CD4-positive, alpha-beta T cell treated with Interleukin-15 for 4 hours (primary cell): ENCODE data around the gene NCKAP1.

Experiments used
- DNase-seq: peaks from one replicate; pipeline ENCODE4 v3.0.0-alpha.2; 2020; ENCODE audit warnings: low spot score

The NCKAP1 gene

DNA sequence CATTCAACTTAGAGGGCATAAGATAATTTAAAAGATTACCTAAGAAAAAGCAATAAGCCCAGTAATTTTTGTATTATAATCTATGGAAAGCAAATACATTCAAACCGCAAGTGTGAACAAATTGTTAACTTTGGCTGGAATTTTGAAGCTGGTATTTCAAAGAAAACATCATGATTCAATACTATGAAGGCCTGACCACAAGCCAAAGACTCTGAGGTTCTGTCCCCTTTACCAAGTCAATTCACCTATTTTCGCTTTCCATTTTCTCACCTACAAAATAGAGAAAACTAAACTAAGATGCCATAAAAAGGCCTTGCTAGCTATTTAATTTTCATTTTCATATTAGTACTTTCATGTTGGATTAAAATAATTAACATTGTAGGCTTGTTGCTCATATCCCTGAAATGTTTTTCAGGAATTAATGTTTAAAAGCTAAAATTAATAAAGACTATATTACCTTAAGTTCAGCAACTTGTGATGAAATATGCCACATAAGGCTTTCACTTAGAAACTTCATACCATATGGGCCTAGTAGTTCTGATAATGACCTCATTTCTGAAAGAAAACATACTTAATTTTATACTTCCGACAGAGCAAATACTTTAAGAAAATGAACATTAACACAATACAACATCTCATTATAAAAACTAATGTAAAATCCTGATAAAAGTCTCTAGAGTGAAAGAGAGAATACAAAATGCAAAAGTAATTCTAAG is 86.2 kb downstream of the NCKAP1 start:
- no peak for DNase-seq

DNA sequence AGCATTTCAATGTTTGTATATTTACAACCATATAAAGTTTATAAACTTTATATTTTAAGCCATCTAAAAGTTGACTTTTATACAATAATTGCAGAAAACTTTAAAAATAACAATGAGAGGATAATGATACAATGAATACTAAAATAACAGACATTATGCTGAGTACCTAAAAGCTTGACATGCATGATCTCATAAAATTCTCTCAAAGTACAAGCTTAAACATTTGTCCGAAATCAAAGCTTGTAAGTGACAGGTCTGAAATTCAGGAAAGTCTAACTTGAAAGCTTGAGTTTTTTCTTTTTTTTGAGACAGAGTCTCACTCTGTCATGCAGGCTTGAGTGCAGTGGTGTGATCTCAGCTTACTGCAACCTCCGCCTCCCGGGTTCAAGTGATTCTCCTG is 87.7 kb downstream of the NCKAP1 start:
- DNase-seq: no peak

DNA sequence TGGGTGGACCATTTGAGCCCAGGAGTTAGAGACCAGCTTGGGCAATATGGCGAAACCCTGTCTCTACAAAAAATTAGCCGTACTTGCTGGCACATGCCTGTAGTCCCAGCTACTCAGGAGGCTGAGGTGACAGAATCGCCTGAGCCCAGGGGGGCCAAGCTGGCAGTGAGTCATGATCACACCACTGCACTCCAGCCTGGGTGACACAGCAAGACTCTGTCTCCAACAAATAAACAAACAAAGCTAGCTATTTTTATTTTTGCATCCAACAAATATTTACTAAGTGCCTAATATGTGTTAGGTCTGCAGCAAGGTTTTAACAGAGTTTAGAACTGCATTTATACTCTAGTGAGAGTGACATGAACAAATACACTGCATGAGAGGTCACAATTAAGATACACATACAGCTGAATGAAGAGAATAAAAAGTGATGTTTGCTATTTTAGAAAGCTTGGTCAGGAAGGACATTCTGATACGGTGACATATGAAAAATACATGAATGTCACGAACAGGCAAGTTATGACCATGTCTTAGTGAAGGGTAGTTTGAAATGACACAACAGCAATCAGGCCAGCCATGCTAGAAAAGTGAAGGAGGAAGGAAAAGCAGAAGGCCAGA is 88.6 kb downstream of the NCKAP1 start:
- DNase-seq: no peak

DNA sequence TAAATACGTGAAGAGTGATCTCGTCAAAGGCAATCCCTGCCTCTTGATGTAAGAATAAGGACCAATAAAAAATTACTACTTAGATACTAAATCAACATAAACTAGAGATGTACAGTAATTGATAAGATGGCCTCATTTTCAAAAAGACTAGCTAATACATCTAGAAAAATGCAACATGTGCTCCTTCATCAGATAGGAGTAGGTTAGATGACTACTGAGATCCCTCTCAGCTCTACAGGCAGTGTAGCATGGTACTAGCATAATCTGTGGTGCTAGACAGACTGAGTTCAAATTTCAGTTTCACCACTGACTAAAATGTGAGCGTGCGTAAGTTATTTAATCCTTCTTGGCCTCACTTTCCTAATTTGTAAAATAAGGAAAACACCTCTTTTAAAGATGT is 89.2 kb downstream of the NCKAP1 start:
- no peak for DNase-seq

DNA sequence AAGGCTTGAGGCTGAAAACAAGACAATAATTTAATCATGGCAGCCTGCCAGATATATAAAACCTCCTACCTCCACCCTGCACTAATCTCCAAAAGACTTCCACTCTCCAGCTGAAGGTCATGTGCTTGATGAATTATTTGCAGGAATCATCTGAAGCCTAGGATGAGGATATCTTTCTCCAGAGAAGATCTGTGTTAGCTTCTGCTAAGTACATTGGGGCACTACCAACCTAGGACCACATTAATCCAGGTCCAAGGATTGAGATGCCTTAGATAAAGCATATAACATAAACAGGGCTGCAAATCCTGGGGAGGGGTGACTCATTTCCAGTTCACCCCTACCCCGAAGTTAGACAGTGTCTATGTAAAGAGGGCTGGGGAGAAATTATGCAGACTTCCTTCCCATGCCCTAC is 91.3 kb downstream of the NCKAP1 start:
- DNase-seq: no peak

DNA sequence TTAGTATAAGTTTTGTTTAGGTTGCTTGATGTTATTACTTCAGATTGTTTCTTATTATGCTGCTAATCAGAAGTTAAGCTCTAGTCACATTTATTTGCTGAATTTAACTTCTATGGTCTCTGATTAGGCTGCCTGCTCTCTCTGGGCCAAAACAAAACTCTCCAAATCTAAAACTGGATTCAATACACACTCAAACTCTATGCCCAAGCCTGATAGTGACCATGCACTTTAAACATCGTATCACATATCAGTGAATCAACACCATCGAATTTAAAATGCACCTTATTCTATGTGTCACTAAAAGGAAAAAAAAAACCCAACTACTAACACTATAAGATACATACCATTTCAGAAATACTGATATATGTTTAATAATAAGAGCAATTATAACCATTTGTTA is 94.9 kb downstream of the NCKAP1 start:
- no peak for DNase-seq

DNA sequence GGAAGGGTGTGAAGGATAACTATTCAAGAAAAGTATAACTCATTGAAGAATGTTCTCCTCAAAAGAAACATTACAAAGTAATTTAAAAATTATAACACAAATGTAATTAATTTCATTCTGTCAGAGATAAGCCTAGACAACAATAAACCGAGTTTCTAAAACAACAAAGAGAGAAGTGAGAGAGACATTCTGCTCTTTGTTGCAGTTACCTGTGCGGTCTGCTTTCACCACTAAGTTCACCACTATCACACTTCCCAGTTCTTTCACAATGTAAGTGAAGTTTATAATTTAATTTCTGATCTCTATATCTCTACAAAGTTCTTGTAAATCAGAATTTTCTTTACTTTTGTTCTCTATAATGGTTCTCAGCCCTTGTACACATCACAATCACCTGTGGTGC is 95.5 kb downstream of the NCKAP1 start:
- no peak for DNase-seq

DNA sequence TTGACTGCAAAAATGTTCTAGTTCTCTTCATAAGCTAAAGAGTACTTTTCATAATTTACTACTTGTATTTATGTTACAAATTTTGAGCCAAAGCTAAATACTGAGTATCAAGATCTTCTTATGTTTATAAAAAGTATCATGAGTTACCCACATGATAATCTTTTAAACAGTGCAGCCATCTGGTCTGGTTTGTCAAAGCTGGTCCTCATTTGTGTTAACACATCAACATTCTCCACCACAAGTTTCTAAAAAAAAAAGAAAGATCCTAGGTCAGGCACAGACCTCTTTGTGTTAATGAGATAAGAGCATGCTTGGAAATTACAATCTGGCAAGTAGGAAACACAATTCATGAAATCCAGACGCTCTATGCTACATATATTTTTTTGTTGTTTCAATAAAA is 96.3 kb downstream of the NCKAP1 start:
- DNase-seq: no peak

DNA sequence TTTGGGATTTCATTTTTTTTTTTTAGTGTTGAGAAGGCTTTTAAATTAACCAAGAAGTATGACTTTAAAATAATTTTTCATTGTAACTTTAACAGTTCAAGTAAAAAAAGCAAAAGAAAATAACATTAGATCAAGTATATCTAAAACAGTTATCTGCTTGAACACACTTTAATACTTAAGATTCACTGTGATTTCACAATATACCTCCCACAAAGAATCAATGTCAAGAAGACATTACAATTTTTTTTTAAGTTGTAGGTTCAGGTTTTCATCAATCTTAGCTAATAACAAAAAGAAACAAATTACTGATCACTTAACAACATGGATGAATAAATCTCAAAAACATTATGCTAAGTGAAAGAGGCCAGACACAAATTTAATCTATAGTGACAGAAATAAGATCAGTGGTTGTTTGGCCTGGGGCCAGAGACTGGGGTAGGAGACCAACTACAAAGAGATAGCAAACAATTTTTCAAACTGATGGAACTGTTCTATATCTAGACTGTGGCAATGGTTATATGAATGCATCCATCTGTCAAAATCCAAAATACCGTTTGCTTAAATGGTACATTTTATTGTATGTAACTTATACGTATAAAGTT is 97.0 kb downstream of the NCKAP1 start:
- no peak for DNase-seq

DNA sequence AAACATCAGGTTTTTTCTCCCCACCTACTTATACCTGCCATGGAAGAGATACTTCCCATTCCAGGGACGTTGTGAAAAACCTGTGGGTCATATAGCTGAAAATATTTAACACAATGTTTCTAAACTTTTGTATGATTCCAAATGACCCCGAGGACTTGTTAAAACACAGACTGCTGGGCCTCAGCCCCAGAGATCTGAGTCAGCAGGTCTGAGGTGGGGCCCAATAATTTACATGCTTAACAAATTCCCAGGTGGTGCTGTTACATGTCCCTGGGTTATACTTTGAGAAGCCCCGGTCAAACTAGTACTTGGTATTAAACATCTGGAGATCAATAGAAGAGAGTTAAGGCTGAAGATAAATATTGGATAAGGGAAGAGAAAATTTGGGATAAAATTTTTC is 100.4 kb downstream of the NCKAP1 start:
- DNase-seq: no peak

DNA sequence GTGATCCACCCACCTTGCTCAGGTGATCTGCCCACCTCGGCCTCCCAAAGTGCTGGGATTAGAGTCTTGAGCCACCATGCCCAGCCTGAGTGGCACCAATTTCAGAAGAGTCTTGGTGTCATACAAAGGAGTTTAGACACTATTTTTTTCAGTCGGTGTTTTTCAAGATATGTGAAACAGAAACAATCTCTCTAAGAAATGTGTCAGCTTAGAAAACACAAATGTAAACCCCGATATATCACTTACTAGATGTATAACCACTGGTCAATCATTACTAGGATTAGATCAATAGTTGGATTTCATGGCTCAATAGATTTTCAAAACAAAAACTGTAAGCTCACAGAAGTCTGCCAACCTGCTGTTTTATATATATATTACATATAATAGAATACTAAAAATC is 104.6 kb downstream of the NCKAP1 start:
- DNase-seq: no peak

DNA sequence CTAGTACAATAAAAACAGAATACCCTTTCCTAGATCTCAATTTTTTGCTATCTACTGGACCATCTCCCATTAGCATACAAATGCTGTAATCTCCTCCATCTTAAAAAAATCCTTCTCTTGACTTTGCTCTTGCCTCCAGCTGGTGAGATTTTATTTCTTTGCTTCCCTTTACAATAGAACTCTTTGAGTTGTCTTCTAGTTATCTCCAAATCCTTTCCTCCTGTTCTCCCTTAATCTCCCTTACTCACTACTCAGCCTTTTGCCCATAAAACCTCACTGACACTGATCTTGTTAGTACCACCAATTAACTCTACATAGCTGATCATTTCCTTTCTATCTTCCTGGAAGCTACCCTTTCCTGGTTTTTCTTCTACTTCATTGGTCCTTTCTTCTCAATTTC is 108.3 kb downstream of the NCKAP1 start:
- no peak for DNase-seq

DNA sequence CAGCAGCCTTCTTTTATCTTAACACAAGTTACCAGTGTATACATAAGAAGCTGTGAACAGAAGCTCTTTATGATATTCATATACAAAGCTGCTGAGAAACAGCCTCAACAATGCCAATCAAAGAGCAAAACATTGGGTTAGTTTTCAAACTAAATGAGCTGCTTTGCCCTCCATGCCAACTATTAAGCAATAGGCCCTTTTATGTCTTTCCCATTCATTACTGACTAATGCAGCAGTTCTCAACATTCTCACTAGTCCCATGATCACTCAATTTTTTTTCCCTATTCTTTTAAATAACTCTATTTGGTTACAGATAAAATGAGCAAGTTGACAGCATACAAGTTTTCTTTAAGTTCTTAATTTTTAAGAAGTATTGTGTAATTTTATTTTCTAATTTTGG is 114.0 kb downstream of the NCKAP1 start:
- DNase-seq: no peak

DNA sequence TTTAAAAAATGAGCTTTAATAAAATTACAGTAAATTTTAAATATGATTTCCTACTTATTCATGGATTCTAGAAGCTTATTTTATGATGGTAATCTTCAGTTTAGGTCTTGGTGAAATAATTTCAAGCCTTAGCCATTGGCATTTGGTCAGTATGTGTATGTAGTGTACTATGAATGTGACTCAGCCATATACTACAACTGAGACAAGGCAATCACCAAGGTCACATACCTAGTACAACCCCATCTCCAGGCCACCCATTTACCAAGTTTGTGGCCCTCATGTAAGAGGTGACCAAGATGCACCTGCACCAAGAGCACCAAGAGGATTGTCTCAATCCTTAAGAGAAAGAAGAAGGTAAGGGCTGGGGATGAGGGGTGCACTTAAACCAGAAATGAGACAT is 117.0 kb downstream of the NCKAP1 start:
- DNase-seq: no peak

DNA sequence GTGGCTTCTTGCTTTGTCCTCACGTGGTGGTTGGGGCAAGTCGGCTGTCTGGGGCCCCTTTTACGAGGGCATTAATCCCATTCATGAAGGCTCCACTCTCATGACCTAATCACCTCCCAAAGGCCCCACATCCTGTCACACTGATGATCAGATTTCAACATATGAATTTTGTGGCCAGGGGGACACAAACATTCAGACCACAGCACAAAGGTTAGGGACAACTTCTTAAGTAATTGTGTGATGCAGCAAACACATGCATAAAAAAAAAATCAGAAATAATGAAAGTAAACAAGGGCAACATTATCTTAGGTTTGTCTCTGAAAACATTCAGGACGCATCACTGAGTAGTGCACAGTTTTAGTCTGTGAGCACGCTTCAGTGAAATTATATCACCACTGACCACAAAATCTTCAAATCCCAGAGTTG is 117.6 kb downstream of the NCKAP1 start:
- DNase-seq: no peak

DNA sequence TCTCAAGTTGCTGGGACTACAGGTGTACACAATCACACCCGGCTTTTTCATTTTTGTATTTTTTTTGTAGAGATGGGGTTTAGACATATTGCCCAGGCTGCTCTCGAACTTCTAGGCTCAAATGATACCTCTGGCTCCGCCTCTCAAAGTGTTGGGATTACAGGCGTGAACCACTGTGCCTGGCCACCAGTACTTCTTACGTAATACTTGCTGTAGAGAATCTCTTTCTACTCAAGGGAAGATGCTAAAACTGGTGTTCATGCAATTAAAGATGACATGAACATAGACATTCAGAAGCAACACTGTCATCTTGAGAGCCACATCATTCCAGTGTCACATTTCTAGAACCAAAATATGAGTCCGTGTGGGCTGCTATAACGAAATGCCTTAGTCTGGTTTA is 118.2 kb downstream of the NCKAP1 start:
- no peak for DNase-seq

DNA sequence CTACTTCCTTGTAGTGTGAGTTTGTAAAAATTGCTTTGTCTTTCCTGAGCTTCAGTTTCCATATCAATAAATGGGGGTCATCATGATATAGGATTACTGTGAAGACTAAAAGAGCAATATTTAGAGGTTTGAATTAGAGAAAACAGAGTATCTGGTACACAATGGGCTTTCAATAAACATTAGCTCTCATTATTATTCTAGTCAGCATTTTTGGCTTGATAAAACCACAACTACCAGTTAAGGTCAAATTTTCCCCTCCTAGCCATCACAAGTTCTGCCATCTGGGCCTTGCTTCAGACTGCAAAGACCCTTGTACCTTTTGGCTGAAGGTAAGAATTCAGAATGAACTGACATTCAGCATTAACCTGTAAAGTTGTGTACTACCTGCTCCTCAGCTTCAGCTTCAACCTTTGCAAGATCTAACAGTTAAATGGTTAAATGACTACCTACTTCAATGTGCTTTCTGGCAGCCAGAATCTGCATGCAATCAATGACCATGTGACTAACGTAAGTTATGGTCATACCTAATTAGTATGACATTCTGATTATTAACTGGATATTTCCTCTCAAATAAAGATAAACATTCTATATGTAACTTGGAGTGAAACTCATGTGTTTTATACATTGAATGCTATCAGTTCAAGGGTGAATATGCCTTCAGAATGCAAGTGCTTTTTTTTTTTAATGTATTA is 119.2 kb downstream of the NCKAP1 start:
- no peak for DNase-seq

DNA sequence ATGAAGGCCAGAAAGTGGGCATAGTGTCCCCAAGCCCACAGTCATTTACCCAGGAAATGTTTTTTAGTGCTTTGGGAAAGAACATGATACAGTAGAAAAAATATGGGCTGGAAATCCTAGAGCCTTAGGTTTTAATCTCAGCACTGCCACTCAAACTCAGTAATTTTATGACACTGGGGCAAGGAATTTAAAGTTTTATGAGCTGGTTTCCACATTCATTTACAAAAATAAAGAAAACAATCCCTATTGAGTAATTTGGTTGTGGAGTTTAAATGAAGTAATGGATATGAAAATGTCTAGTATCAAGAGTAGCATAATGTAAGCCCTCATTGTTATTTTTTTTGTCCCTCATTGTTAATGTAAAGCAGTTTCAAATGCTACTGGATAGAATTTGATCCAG is 120.3 kb downstream of the NCKAP1 start:
- DNase-seq: no peak

DNA sequence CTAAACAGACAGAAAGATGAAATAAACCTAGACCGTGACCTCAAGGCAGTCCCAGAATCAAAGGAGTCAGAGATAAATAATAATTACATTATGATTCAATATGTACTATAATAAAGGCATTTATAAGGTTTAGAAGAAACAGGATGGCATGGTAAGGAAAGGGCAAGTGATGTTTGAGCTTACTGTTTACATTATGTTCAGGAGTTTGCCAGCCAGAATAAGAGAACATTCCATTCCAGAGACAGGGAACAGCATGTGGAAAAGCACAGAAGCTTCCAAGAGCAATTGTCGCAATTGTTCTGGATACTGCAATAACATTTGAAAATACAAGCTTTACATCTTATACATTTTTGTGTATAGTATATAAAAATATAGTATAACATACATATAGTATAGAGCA is 121.8 kb downstream of the NCKAP1 start:
- DNase-seq: no peak

DNA sequence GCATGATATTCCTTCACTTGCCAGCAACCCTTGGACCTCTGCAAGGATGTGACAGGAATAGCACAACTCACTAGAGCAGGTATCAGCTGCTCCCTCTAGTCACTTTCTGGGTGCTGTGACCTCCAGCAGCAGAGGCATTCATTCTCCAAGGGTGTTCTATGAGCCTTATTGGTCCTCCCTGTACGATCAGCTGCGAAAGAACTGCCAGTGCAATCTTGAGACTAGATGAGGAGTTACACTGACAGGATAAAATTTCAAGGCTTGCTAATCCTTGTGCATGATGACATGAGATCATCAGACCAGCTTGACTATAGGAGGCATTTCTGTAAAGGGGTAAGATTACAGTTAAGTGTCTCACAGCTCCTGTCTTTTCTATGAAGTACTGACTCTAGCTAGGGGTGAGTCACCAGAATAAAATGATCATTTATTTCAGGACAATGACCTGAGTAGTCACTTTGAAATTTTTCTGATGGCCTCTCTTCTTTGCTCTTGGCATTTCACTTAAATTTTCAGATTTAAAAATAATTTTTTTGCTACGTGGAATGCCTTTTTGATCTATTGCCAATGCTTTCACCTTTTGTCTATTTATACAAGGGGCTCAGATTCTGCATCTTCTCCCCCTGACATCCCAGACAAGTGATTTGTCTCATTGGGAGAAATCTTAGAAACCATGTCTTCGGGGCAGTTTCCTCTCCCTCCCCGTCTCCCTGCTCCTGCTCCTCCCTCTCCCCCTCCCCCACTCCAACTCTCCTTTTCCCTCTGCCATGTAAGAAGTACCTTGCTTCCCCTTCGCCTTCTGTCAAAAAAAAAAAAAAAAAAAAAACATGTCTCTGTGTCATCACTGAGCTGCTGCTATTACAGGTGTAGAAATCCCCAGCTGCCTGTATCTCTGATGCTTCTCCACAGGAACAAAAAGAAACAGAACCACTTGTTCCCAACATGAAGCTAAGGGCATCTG is 122.6 kb downstream of the NCKAP1 start:
- no peak for DNase-seq

DNA sequence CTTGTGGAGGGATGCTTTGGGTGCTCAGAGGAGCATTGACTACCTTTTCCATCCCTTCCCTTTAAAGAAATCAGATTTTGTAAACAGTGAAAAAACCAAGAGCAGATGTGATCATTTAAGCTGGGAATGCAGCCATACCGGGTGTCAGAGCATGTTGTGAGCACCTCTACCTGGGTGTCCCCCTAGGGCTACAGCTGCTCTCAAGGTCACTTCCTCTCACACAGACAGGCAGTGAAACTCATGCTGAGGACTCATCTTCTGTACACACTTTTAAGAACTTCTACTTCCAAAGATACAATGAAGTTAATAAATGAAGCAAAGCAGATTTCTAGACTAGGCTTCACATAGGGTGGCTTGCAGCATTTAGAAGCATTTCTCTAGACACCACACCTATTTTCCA is 123.4 kb downstream of the NCKAP1 start:
- no peak for DNase-seq

DNA sequence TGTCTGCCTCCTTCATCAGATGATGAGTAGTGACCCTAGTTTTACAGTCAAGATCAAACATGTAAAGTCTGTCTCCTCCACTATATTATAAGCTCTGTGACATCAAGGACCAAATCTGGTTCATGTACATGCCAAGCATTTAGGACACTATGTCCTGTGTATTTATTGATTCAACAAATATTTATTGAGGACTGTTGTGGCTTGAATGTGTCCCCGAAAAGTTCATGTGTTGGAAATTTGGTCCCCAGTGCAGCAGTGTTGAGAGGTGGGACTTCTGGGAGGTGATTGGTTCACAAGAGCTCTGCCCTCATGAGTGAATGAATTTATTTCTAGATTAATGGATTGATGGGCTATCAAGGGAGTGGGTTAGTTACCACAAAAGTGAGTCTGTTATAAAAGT is 125.2 kb downstream of the NCKAP1 start:
- DNase-seq: no peak
